Left colon (tissue), 2 donors: Measurements from ENCODE around the gene CEACAM19. TPM values are rescaled to one million over a fixed set of nuclear protein-coding genes. Genes with fewer than 3 reads are reported as not detected.
A peak's percentile ranks its signal among the peaks of the same experiment; 100 is the strongest.
"Not testable (repeated sequence)": the region's sequence is repeated elsewhere in the genome, so short reads cannot be mapped to it uniquely, and the experiment has no call there.

ENCODE experiments used
- ATAC-seq: fragments of 200-7000 bp; cut with Tn5 transposase; one replicate; pipeline ENCODE4 v1.9.1; 2020; ENCODE audit warnings: mild to moderate bottlenecking, moderate library complexity
- DNase-seq, 2 donors: peaks; one replicate each; pipeline ENCODE4 v3.0.0-alpha.2; 2020
- intact Hi-C, 2 donors: fragments of 100-400 bp; cut with DNase I in 1 of 2; cut with micrococcal nuclease in 1 of 2; formaldehyde crosslinking; loops; one replicate each; pipeline versions ENCODE4 v1.11.2 to v1.14.0; 2022; cut with DNase I, micrococcal nuclease
- total RNA-seq, 2 donors: library from RNA; stranded (reverse); fragmentation: NEBNext Ultra II Directional; extraction: Animal tissue kit (Norgen Biotek cat#: 25700); gene quantifications; one replicate each; pipeline ENCODE4 v1.2.1, GENCODE V29; 2021
- donor health status: DM: no; HTN: no; CAD: no.
- donor health status: DM: yes; HTN: yes; CAD: no.

CEACAM19 gene
- total RNA-seq, 2 donors from 2014 or later = 6.5 to 6.6 TPM

DNA sequence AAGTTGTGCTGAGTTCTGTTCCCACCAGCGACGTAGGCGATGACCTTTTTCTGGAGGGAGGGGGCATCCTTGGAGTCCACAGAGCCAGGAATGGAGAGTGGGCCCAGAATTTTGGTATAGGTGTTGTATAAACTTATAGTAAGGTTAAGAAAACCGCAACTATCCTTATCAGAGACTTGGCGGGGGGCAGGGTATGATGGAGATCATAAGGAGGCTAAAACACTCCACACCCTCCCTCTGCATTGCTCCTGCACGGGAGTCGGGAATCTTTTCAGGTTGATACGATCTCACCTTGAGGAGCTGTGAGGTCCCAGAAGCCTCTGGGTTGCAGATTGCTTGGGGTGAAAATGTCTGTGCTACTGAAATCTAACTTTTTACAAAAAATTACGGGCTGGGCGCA lies 6.3 kb upstream of the CEACAM19 start:
- intact Hi-C loops = no loop called here
- ATAC-seq (no peak), DNase-seq (no peak)

DNA sequence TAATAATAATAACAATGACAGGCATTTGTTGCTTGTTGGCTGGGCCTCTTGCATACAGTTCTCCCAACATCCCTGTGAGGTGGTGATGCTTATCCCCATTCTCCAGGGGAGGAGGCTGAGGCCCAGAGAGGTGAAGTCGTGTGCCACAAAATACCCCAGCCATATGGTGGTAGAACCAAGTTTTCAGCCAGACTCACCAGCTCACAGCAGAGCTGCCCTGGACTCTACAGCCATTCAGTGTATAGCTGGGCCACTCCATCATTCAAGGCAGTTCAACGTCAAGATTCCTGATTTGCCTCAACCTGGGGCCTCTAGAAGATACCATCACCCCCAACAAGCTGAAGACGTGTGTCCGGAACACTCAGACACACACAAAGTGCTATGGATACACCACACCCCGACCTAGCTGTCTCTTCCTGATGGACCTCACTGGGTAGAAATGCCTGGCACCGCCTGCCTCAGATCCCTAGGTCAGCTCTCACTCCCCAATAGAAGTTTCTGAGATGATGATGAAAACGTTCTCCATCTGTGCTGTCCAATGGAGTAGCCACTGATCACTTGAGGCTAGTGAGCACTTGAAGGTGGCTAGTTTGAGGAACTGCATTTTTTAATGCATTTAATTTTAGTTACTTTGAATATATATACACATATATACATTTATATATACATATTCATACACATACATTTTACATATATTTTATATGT lies 4.3 kb upstream of the CEACAM19 start:
- intact Hi-C loops = no loop called here
- DNase-seq (no peak), ATAC-seq (no peak)

DNA sequence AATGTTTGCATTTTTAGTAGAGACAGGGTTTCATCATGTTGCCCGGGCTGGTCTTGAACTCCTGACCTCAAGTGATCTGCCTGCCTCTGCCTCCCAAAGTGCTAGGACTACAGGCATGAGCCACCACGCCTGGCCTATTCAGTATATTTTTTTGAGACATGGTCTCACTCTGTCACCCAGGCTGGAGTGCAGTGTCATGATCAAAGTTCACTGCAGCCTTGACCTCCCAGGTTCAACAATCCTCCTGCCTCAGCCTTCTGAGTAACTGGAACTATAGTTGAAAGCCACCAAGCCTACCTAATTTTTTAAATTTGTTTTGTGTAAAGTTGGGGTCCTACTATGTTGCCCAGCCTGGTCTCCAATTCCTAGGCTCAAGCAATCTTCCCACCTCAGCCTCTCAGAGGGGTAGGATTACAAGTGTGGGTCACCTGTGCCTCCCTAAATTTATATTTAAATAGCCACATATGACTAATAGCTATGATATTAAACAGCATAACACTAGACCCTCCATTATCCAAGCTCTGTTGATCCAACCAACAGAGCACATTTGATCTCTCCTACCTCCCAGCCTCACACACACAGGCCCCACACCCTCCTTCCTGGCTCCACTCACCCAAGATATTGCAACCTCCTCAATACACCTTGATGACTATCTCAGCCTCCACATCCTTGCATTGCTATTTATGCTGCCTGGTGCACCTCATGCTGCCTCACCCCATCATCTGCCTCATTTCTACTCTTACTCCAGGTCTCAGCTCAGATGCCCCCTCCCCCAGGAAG lies 2.1 kb upstream of the CEACAM19 start:
- ATAC-seq (peak; percentile 25), DNase-seq (no peak)

DNA sequence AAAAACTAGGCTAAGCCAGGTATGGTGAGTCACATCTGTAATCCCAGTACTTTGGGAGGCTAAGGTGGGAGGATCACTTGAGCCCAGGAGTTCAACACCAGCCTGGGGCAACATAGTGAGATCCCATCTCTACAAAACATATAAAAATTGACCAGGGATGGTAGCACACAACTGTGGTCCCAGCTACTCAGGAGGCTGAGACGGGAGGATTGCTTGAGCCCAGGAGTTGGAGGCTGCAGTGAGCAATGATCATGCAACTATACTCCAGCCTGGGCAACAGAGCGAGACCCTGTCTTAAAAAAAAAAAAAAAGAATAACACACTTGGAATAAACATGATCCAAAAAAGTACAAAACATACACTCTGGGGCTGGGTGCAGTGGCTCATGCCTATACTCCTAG lies 1.3 kb upstream of the CEACAM19 start:
- ATAC-seq, DNase-seq, intact Hi-C loops: not testable (repeated sequence)

More for the DNA sequence above, 2.1 kb upstream of the CEACAM19 start:
- intact Hi-C loops = no loop called here

DNA sequence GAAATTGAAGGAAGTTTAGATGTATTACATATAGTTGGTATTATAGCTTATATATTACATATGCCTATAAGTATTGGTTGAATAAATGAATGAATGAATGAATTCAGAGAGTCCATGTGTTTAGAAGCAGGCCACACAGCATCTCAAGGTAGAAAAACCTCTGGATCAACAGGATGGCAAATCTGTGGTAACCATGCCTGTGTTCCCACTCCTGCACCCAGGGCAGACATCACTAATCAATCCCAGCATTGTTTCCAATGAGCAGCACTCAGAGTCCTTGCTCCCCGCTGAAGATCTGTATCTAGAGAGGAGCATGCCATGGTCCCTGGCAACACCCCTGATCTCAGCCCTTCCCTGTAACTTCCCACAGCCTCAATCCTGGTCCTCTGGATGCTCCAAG lies 944 bp downstream of the CEACAM19 start:
- intact Hi-C loops = no loop called here
- DNase-seq (no peak), ATAC-seq (no peak)

DNA sequence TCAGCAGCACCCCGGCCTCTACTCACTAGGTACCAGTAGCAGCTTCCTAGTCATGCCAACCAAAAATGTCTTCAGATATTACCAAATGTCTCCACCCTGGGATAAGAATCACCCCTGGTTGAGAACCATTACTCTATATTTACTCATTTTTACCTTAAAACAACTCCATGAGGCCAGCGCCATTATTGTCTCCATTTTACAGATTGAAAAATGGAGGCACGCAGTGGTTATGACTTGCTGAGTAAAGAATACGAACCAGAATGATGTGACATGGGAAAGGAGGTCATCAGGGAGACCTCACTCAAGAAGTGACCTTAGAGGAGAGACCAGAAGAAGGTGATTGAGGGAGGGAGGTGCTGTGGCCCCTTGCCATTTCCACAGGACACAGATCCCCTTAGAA lies 2.2 kb downstream of the CEACAM19 start:
- DNase-seq (no peak), ATAC-seq (no peak)
- intact Hi-C loops = no loop called here

DNA sequence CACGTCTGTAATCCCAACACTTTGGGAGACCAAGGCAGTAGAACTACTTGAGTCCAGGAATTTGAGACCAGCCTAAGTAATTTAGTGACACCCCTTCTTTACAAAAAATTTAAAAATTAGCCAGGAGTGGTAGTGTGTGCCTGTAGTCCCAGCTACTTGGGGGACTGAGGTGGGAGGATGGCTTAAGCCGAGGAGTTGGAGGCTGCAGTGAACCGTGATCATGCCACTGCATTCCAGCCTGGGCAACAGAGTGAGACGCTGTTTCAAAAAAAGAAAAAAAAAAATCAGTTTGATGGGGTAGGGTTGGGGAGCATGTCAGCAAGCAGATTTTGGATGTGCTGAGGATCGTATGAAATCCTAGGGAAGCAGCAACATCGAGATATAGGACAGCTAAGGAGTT lies 4.2 kb downstream of the CEACAM19 start:
- intact Hi-C loops = no loop called here
- ATAC-seq (no peak), DNase-seq (no peak)

DNA sequence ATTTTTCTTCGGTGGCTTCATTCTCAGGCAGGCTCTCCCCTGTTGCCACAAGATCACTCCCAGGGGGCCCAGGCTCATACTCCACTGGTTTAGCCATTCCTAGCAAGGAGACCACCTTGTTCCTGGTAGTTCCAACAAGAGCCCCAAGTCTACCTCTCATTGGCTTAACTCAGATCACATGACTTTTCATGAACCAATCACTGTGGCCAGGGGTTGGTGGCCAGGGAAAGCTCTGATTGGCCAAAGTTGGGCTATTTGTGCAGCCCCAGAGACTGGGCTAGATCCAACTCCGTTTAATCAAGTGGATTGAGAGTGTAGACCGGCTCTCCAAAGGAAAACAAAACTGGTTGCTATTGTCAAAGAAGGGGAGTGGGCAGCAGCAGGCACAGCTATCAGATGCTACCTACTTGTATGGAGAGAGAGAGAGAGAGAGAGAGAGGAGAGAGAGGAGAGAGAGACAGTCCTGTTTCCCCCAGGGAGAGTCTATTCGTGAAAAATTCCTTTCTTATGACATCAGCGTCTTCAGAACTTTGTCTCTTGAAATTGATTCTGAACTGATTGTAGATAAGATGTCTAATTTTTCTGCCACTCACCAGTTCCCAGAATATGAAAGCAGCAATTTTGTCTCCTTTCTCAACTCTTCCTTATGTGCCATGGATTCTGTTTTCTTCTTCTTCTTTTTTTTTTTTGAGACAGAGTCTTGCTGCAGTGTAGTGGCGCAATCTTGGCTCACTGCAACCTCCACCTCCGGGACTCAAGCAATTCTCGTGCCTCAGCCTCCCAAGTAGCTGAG lies 5.9 kb downstream of the CEACAM19 start:
- no peak for ATAC-seq
- intact Hi-C loops = no loop called here
- DNase-seq = no peak

DNA sequence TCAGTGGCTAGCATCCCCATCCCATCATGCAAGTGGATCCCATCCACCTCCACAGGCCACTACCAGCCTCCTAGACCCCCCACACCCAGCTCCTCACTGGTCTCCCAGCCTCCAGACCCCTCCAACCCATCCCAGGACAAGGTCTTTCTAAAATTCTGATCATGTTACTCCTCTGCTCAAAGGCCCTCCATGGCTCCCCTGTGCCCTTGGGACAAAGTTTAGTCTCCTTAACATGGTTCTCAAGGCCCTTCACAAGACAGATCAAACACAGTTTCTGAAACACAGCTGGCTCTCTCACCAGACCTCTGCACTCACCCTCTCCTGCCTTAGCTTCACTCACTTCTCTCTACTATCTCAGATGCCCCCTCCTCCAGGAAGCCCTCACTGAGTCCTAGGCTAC lies 9.3 kb downstream of the CEACAM19 start:
- intact Hi-C loops = no loop called here
- peak; percentile 6 for ATAC-seq
- DNase-seq = no peak

DNA sequence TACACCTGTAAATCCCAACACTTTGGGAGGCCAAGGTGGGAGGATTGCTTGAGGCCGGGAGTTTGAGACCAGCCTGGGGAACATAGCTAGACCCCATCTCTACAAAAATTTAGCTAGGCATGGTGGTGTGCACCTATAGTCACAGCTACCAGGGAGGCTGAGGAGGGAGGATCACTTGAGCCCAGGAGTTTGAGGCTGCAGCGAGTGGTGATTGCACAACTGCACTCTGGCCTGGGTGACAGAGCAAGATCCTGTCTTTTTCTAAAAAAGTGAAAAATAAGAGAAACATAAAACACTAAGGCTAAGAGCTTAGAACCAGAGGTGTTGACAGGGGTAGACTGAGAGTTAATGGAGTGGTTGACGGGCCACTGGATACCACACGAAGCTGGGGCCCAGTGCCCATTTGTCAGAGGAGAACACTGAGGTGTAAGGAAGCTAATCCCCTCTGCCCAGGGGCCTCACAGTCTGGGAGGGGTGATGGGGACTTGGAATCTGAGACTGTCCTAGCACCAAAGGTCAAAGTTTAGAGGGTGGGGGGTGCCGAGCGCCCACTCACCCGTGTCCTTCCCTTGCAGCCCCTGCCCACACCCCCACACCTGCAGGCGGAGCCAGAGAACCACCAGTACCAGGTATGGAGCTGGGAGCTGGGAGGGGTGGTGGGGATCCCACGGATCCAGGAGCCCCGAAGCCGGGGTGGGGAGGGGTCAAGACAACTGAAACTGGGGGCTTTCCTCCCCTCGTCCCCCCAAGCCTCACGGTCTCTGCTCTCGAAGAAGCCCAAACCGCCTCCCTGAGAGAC lies 10.9 kb downstream of the CEACAM19 start:
- no peak for DNase-seq
- intact Hi-C loops = no loop called here

DNA sequence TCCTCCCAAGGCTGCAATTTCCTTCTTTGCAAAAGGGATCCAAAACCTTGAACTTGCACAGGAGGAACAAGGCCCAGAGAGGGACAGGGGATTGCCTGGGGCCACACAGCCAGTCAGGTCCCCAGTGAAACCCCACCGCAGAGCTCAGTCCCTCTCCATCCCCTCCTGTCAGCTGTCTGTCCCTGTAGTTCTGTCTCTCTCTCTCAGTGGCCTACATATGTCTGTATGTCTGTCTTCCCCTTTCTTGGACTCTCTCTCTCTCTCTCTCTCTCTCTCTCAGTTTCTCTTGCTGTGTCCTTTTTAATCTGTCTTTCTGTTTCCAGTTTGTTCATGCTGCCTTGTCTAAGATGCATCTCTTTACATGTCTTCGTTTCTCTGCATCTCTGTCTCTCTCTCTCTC lies 11.5 kb downstream of the CEACAM19 start:
- ATAC-seq = no peak
- DNase-seq = no peak
- intact Hi-C loops = no loop called here

More for the DNA sequence above, 10.9 kb downstream of the CEACAM19 start:
- ATAC-seq = no peak

DNA sequence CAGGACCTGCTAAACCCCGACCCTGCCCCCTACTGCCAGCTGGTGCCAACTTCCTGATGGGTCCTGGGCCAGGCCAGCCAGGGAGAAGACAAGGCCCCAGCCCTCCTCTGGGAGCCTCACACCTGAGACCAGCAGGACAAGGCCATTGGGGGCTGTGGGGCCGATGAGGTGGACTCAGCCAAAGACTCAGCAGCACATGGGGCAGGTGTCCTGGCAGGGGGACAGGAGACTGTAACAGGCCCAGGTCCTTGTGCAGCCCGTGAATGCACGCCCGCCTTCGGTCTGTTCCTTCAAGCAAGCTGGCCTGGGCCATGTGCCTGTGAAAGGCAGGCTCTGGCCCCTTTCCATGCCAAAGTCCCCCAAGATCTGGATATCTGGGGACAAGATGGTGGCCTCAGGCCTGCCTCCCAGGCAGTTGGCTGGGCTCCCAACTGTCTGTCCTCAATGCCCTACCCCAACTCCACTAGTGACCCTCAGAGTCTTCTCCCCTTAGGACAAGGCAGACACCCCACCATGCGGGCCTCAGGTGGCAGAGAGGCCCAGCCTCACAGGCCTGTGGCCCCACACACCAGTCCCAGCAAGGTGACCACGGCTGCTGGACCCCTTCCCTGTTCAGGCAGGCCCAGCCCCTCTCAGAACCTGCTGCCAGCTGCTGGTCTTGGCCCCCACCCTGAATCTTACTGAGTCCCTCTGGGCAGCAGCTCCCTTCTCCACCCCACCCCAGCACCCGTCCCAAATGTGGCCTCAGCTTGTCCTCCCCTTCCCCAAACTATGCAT lies 12.3 kb downstream of the CEACAM19 start:
- ATAC-seq (peak; percentile 16), DNase-seq (no peak)
- intact Hi-C loops = no loop called here

DNA sequence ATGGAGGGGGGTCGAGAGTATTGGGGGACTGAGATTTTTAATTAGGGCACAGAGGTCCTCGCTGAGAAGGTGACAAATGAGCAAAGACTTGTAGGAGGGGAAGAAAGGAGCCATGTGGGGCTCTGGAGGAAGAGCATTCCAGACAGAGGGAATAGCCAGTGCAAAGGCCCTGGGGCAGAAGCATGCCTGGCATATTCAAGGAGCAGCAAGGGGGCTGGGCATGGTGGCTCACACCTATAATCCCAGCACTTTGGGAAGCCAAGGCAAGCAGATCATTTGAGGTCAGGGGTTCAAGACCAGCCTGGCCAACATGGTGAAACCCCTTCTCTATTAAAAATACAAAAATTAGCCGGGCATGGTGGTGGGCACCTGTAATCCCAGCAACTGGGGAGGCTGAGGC lies 13.1 kb downstream of the CEACAM19 start:
- ATAC-seq, intact Hi-C loops, DNase-seq: not testable (repeated sequence)

DNA sequence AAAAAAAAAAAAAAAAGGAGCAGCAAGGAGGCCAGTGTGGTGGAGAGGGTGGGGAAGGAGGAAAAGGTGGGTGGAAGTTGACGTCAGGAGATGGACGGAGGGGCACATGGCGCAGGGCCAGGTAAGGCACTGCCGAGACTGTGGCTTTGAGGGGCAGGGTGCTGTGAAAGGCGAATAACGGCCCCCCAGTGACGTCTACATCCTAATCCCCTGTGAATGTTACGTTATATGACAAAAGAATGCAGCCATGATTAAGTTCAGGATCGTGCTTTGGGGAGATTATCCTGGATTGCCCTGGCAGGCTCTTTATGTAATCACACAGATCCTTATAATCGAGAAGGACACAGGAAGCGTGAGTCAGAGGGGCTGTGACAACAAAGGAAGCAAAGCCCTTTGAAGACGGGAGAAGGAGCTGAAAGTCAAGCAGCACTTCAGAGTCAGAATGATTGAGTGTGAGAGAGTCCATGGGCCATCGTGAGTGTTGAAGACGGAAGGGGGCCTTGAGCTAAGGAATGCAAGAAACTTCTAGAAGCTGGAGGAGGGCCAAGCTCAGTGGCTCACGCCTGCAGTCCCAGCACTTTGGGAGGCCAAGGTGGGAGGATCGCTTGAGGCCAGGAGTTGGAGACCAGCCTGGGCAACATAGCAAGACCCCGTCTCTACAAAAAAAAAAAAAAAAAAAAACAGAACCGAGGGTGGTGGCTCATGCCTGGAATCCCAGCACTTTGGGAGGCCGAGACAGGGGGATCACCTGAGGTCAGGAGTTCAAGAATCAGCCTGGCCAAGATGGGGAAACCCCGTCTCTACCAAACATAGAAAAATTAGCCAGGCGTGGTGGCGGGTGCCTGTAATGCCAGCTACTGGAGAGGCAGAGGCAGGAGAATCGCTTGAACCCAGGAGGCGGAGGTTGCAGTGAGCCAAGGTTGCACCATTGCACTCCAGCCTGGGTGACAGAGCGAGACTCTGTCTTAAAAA lies 13.9 kb downstream of the CEACAM19 start:
- DNase-seq = no peak
- ATAC-seq = no peak
- intact Hi-C loops = loop anchor here in 1 of 2 donors (5.0 kb wide), 1 partner anchor 87 kb away; no protein-coding TSS in a partner anchor

DNA sequence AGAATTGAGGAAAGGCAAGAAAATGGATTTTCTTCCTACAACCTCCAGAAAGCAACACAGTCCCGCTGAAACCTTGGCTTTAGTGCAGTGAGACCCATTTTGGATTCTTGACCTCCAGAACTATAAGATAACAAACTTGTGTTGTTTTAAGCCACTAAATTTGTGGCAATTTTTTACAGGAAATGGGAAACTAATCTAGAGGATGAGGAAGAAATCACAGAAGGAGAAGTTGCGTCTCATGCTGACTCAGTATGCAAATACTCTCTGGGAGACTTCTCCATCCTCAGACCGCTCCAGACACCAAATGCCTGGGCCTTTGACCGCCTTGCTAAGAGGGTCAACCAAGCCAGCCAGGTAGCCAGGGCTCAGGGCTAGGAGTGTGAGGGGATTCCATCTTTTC lies 14.6 kb downstream of the CEACAM19 start:
- DNase-seq = no peak

DNA sequence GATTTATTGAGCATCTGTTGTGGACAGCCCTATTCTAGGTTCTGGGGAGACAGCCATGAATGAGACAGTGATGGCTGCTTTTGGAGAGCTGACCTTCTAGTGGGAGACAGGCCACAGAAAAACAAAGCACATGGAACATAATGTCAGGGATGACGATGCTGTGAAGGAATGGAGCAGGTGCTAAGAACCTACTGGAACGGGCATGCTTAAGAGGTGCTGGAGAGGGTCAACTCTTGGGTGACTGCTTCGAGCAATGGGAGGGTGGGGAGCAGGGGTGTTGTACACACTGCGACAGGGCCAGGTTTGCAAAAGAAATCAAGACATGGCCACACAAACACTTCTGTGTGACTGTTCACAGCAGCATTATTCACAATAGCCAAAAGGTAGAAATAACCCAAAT lies 15.6 kb downstream of the CEACAM19 start:
- intact Hi-C loops = loop anchor here in 1 of 2 donors (5.0 kb wide), 1 partner anchor 85 kb away; no protein-coding TSS in a partner anchor
- ATAC-seq = no peak
- DNase-seq = no peak

More for the DNA sequence above, 14.6 kb downstream of the CEACAM19 start:
- intact Hi-C loops = loop anchor here in 1 of 2 donors (5.0 kb wide), 1 partner anchor 86 kb away; no protein-coding TSS in a partner anchor
- no peak for ATAC-seq

DNA sequence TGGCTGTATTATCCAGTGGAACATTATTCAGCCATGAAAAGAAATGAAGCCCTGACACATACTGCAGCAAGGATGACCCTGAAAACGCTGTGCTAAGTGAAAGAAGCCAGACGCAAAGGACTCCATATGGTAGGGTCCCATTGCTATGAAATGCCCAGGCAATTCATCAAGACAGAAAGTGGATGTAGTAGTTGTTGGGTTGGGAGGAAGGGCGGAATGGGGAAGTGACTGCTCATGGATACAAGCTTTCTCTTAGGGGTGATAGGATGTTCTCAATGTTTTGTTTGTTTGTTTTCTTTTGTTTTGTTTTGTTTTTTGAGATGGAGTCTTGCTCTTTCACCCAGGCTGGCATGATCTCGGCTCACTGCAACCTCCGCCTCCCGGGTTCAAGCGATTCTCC lies 16.6 kb downstream of the CEACAM19 start:
- DNase-seq = no peak
- intact Hi-C loops = loop anchor here in 1 of 2 donors (5.0 kb wide), 1 partner anchor 84 kb away; no protein-coding TSS in a partner anchor
- ATAC-seq = no peak
